ENCODE measurements around the gene TMEM253. TPM values are rescaled to one million over a fixed set of nuclear protein-coding genes. Genes with fewer than 3 reads are reported as not detected.
A peak's percentile ranks its signal among the peaks of the same experiment; 100 is the strongest.

TMEM253 gene
- total and polyA plus RNA-seq, 9 of the 15 experiments (the other 6 are each of a cell fraction or from before 2014, with no cell fraction given) = 0.11 to 0.61 (median 0.26) TPM; not detected in 3

DNA sequence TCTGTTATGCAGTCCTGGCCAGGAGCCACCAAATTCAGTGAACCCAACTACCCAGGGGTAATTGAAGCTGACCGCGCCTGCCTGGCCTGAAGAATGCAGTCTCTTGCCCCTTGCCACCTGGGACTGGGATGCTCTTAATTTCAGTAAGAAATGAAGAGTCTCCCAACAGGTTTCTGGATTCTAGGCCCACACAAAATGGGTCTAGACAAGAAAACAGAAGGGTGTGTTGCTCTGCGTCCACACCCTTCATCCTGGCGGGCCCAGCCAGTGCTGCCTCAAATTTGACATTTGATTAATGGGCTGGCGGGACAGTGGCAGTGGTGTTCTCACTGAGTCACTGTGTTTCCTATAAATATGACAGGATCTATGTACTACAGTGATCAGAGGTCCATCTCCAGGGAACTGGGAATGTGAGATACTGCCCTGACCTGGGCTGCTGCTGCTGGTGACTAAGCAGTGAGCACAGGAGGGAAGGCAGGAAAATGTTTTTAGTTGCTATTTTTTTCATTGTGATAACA, 6.5 kb downstream of the TMEM253 start (continued):
- TF ChIP-seq E2F1 (CRISPR knock-in tag; IDR thresholded peaks at IDR 0.05) = no peak
- TF ChIP-seq JUND (IDR thresholded peaks at IDR 0.05; ENCODE audit: borderline replicate concordance, low read depth, low read length) = peak; percentile 57; the same call in 1 of the 2 replicates
- TF ChIP-seq JUND (tag; IDR thresholded peaks at IDR 0.05; ENCODE audit: borderline replicate concordance, low read depth, low read length) = peak; percentile 64; the same call in 2 of the 3 replicates
- TF ChIP-seq CBFA2T3 (IDR thresholded peaks at IDR 0.05) = peak; percentile 82
- no peak for TF ChIP-seq FOS (IDR thresholded peaks at IDR 0.05; ENCODE audit: extremely low read depth, insufficient read length)
- no peak for TF ChIP-seq ZNF583 (CRISPR knock-in tag; IDR thresholded peaks at IDR 0.05)
- no peak for TF ChIP-seq CBX3 (IDR thresholded peaks at IDR 0.05; ENCODE audit: borderline replicate concordance in 1 of 2, low read length in 2 of 2)
- no peak for TF ChIP-seq FOXA1 (IDR thresholded peaks at IDR 0.05; ENCODE audit: borderline replicate concordance)
- no peak for TF ChIP-seq GMEB1 (CRISPR knock-in tag; IDR thresholded peaks at IDR 0.05)
- no peak for TF ChIP-seq ZNF124 (CRISPR knock-in tag; IDR thresholded peaks at IDR 0.05)
- peak; percentile 74 for TF ChIP-seq FOSL1 (tag; conservative IDR thresholded peaks at IDR 0.05)
- no peak for TF ChIP-seq ZNF217 (CRISPR knock-in tag; IDR thresholded peaks at IDR 0.05)
- TF ChIP-seq, protein P1, sequence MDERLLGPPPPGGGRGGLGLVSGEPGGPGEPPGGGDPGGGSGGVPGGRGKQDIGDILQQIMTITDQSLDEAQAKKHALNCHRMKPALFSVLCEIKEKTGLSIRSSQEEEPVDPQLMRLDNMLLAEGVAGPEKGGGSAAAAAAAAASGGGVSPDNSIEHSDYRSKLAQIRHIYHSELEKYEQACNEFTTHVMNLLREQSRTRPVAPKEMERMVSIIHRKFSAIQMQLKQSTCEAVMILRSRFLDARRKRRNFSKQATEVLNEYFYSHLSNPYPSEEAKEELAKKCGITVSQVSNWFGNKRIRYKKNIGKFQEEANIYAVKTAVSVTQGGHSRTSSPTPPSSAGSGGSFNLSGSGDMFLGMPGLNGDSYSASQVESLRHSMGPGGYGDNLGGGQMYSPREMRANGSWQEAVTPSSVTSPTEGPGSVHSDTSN (CRISPR knock-in tag; IDR thresholded peaks at IDR 0.05; ENCODE audit: low read depth) = peak; percentile 14; the same call in 1 of the 2 replicates
- TF ChIP-seq, protein P1 (tag; conservative IDR thresholded peaks at IDR 0.05; ENCODE audit: low read depth) = peak; percentile 92
- TF ChIP-seq ELF1 (tag; IDR thresholded peaks at IDR 0.05) = no peak
- no peak for TF ChIP-seq MED1 (CRISPR knock-in tag; IDR thresholded peaks at IDR 0.05; ENCODE audit: borderline replicate concordance)
- TF ChIP-seq LEF1 (IDR thresholded peaks at IDR 0.05) = peak; percentile 25; the same call in 1 of the 2 replicates
- TF ChIP-seq ZNF175 (CRISPR knock-in tag; IDR thresholded peaks at IDR 0.05; ENCODE audit: low read depth) = 0 out of 2 replicates have a peak, but pooled peaks have one; percentile 26
- TF ChIP-seq, protein P2, sequence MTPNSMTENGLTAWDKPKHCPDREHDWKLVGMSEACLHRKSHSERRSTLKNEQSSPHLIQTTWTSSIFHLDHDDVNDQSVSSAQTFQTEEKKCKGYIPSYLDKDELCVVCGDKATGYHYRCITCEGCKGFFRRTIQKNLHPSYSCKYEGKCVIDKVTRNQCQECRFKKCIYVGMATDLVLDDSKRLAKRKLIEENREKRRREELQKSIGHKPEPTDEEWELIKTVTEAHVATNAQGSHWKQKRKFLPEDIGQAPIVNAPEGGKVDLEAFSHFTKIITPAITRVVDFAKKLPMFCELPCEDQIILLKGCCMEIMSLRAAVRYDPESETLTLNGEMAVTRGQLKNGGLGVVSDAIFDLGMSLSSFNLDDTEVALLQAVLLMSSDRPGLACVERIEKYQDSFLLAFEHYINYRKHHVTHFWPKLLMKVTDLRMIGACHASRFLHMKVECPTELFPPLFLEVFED (CRISPR knock-in tag; conservative IDR thresholded peaks at IDR 0.05) = no peak
- TF ChIP-seq SRF (CRISPR knock-in tag; IDR thresholded peaks at IDR 0.05) = no peak
- TF ChIP-seq MAFG (tag; conservative IDR thresholded peaks at IDR 0.05) = 0 out of 2 replicates have a peak, but pooled peaks have one; percentile 6

All from K562 (cell line).